BLaER1 treated with 17β-estradiol and CSF1 and Interleukin-3, amounts not matched to agents 10 nM and 100 nM (cell line): ENCODE measurements around the gene SFN.

Source experiments
- H3K27ac ChIP-seq, 11 experiments: shearing (Covaris generic); formaldehyde crosslinking; 2 replicates each; pipeline ENCODE4 v1.8.1; 2022
- H3K27me3 ChIP-seq, 11 experiments: shearing (Covaris generic); formaldehyde crosslinking; 2 replicates each; pipeline ENCODE4 v1.8.1; 2022
- H3K36me3 ChIP-seq, 11 experiments: shearing (Covaris generic); formaldehyde crosslinking; 2 replicates each; pipeline ENCODE4 v1.8.1; 2022
- H3K4me1 ChIP-seq, 10 experiments: shearing (Covaris generic); formaldehyde crosslinking; 2 replicates each; pipeline ENCODE4 v1.8.1; 2022
- H3K4me2 ChIP-seq, 11 experiments: shearing (Covaris generic); formaldehyde crosslinking; 2 replicates each; pipeline ENCODE4 v1.8.1; 2022
- H3K4me3 ChIP-seq, 10 experiments: shearing (Covaris generic); formaldehyde crosslinking; 2 replicates each; pipeline ENCODE4 v1.8.1; 2022
- H3K9ac ChIP-seq, 11 experiments: shearing (Covaris generic); formaldehyde crosslinking; 2 replicates each; pipeline ENCODE4 v1.8.1; 2022
- H3K9me3 ChIP-seq, 11 experiments: shearing (Covaris generic); formaldehyde crosslinking; replicated peaks in 1 of 11; 2 replicates each; pipeline ENCODE4 v1.8.1; 2022
- H4K20me1 ChIP-seq, 11 experiments: shearing (Covaris generic); formaldehyde crosslinking; 2 replicates each; pipeline ENCODE4 v1.8.1; 2022
- Cebpa-rat ChIP-seq, 11 experiments: shearing (Covaris generic); IDR thresholded peaks; 2 replicates each; pipeline ENCODE4 v1.8.1; 2022

Gene SFN

DNA sequence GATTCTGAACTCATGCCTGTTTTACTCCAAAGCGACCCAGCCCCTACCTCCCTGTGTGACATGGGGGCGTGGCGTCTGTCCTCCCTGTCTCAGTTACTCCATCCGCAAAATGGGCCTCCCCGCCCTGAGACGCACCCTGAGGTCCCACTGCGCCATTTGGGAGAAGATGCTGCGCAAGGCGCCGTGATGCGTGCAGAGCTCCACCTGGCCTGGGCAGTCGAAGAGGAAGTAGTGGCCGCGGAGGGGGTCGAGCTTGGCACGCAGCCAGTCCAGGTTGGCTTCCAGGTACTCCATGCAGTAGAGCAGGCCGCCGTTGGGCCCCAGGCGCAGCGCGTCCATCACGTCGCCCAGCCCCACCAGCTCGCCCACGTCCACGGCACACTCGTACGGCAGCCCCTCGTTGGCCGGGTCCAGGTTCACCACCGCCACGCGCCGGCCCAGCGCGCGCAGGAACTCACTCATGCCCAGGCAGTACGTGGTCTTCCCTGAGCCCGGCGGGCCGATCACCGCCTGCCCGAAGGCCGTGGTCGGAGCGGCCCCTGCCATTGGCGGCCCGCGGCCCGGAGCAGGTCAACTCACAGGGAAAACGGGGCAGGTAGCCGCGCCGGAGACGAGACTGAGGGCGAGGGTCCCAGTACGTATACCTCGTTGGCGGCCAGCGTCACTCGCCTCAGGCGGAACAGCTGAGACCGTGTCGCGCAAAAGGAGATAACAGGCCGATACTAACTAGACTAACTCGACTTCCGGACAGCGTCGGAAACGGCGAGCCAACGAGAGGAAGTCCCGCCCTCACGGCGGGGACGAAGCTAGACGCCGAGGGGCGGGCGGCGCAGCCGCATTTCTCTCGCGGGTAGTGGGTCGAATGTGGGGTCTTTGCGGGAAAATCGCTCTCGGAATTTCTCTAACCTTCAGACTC is 26.9 kb downstream of the SFN start, which contains the start of gene GPN2:
GPN2 (minus strand) TSS at position 733 of the 916 bp plus-strand sequence; CDS start at position 546, 187 bp downstream.
- peak within 1 kb of the TSS; percentile 86 to 98 (median 95) for H3K4me2 ChIP-seq
- H3K4me1 ChIP-seq, result peaks cover 14 to 25% (median 23%) of the 10 kb centered on the region in 10 experiments
- peaks cover 67 to 87% (median 78%) of the 10 kb centered on the region in 11 experiments for H3K36me3 ChIP-seq
- peak within 1 kb of the TSS; percentile 88 to 97 (median 92) for H3K9ac ChIP-seq
- peak within 1 kb of the TSS; percentile 81 to 93 (median 87) for H3K27ac ChIP-seq
- peaks cover 12 to 57% (median 40%) of the 10 kb centered on the region in 11 experiments; a peak in 16 of 22 replicates for H4K20me1 ChIP-seq
- H3K9me3 ChIP-seq, result no peaks in the 10 kb centered on the region
- no peaks in the 10 kb centered on the region for H3K27me3 ChIP-seq
- H3K4me3 ChIP-seq, result peak within 1 kb of the TSS; percentile 81 to 99 (median 90)
- TF ChIP-seq Cebpa-rat (IDR thresholded peaks at IDR 0.05), result no peak

DNA sequence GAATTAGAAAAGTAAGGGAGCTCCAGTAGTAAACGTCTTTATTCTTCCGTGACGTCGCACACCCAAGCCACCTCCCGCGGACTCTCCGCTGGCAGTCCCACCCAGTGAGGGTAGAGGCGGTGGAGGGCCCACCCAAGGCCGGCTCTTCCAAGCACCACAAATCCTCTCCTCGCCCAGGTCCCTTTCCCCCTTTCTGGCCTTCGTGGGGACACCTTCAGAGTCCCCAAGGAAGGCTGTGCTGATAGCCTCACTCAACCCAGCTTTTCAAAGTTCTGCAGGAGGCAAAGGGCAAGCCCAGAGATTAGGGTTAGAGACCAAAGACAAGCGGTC is 27.5 kb downstream of the SFN start:
- TF ChIP-seq Cebpa-rat (IDR thresholded peaks at IDR 0.05), result no peak
- H3K36me3 ChIP-seq, result peaks cover 67 to 87% (median 78%) of the 10 kb centered on the region in 11 experiments
- H3K9ac ChIP-seq, result peak overlapping the region; percentile 88 to 97 (median 92)
- H3K27me3 ChIP-seq, result no peaks in the 10 kb centered on the region
- peak overlapping the region; percentile 81 to 93 (median 87) for H3K27ac ChIP-seq
- H3K4me3 ChIP-seq, result peak overlapping the region; percentile 81 to 99 (median 90)
- peaks cover 12 to 56% (median 38%) of the 10 kb centered on the region in 11 experiments; a peak in 16 of 22 replicates for H4K20me1 ChIP-seq
- peak overlapping the region; percentile 86 to 98 (median 95) for H3K4me2 ChIP-seq
- H3K4me1 ChIP-seq, result peaks cover 14 to 28% (median 24%) of the 10 kb centered on the region in 10 experiments
- H3K9me3 ChIP-seq, result no peaks in the 10 kb centered on the region

GRCh38 chr1:26894263-26894662 is 31.3 kb downstream of the SFN start:
- Histone ChIP-seq H3K4me2 (no peak overlapping the region), H3K4me3 (no peak overlapping the region), H3K27ac (no peak overlapping the region), H3K4me1 (peaks cover 11 to 49% (median 27%) of the 10 kb centered on the region in 10 experiments), H3K36me3 (peaks cover 65 to 85% (median 77%) of the 10 kb centered on the region in 11 experiments), H3K27me3 (no peaks in the 10 kb centered on the region), H4K20me1 (peaks cover 0 to 47% (median 15%) of the 10 kb centered on the region in 11 experiments; a peak in 15 of 22 replicates), H3K9me3 (no peaks in the 10 kb centered on the region), H3K9ac (0 out of 22 replicates have a peak overlapping the region, but pooled peaks of 2 of the 11 experiments have one; percentile 12 to 14)
- TF ChIP-seq Cebpa-rat (IDR thresholded peaks at IDR 0.05), result no peak

DNA sequence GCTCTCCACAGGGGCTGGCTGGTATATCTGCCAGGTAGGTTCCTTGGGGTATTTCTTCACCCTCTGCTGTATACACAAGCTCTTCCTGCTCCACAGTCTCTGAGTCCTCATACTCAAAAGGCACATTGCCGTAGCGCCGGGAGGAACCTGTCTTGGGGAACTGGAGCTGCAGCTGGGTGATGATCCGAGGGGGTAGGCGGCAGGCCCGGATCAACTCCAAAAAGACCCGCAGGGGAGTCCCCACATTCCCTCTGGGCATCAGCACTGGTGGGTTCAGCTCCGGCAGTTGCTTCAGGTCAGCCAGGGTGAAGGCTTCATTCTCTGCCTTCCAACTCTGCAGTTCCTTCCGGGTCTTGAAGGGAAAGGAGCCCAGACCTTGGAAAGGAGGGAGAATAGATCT is 34.4 kb downstream of the SFN start:
- Histone ChIP-seq H3K36me3 (peaks cover 59 to 68% (median 65%) of the 10 kb centered on the region in 11 experiments), H3K4me2 (peak overlapping the region in 1 of 11 experiments; percentile 96; a peak in 2 of 22 replicates), H3K4me3 (no peak overlapping the region), H3K27ac (no peak overlapping the region), H3K9me3 (no peaks in the 10 kb centered on the region), H3K9ac (peak overlapping the region in 4 of 11 experiments; percentile 31 to 98 (median 65); a peak in 4 of 22 replicates), H3K4me1 (peaks cover 20 to 49% (median 27%) of the 10 kb centered on the region in 10 experiments), H4K20me1 (peaks cover 0 to 46% (median 12%) of the 10 kb centered on the region in 11 experiments; a peak in 11 of 22 replicates), H3K27me3 (no peaks in the 10 kb centered on the region)
- TF ChIP-seq Cebpa-rat (IDR thresholded peaks at IDR 0.05), result no peak

GRCh38 chr1:26900001-26900814 is 37.3 kb downstream of the SFN start, which contains the start of gene GPATCH3:
GPATCH3 (minus strand) TSS chr1:26900467; CDS start chr1:26900442, 25 bp downstream.
- peaks cover 0 to 35% (median 4%) of the 10 kb centered on the region in 11 experiments; a peak in 11 of 22 replicates for H4K20me1 ChIP-seq
- H3K4me3 ChIP-seq, result peak within 1 kb of the TSS; percentile 81 to 99 (median 91)
- peaks cover 20 to 44% (median 27%) of the 10 kb centered on the region in 10 experiments for H3K4me1 ChIP-seq
- peak within 1 kb of the TSS; percentile 84 to 97 (median 94) for H3K4me2 ChIP-seq
- peak within 1 kb of the TSS; percentile 90 to 98 (median 95) for H3K9ac ChIP-seq
- peaks cover 31 to 40% (median 36%) of the 10 kb centered on the region in 11 experiments for H3K36me3 ChIP-seq
- H3K27me3 ChIP-seq, result no peaks in the 10 kb centered on the region
- TF ChIP-seq Cebpa-rat (IDR thresholded peaks at IDR 0.05), result peak in 2 of 11 experiments; percentile 21 to 64; a peak in 2 of 22 replicates
- H3K9me3 ChIP-seq, result no peaks in the 10 kb centered on the region
- H3K27ac ChIP-seq, result peak within 1 kb of the TSS; percentile 86 to 97 (median 91)

DNA sequence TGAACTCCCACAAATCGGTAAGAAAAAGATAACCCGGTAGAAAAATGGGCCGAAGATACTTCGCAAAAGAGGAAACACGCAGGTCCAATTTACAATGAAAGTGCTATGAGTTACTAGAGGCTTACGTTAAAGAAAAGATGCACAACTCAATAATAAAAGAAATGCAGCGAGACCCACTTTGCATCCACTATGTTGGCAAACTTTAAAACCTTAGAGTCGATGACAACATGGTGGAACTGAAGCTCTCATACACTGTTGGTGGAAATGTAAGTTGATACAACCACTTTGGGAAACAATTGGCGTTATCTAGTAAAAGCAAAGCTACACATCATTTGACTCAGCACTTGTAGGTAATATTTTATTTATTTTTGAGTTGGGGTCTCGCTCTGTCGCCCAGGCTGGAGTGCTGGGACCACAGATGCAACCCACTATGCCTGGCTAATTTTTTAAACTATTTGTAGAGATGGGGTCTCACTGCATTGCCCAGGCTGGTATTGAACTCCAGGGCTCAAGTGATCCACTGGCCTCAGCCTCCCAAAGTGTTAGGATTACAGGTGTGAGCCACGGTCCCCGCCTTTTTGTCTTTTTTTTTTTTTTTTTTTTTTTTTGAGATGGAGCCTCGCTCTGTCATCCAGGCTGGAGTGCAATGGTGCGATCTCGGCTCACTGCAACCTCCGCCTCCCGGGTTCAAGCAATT is 38.0 kb downstream of the SFN start:
- Histone ChIP-seq H3K9me3 (no peaks in the 10 kb centered on the region), H3K4me2 (peak overlapping the region; percentile 84 to 97 (median 94)), H4K20me1 (peaks cover 0 to 31% (median 4%) of the 10 kb centered on the region in 11 experiments; a peak in 10 of 22 replicates), H3K27ac (peak overlapping the region; percentile 86 to 97 (median 91)), H3K27me3 (no peaks in the 10 kb centered on the region), H3K9ac (peak overlapping the region; percentile 90 to 98 (median 95)), H3K4me3 (peak overlapping the region; percentile 81 to 99 (median 91)), H3K36me3 (peaks cover 23 to 32% (median 29%) of the 10 kb centered on the region in 11 experiments), H3K4me1 (peaks cover 20 to 37% (median 25%) of the 10 kb centered on the region in 10 experiments)
- no peak for TF ChIP-seq Cebpa-rat (IDR thresholded peaks at IDR 0.05)

GRCh38 chr1:26907071-26907917 is 44.3 kb downstream of the SFN start:
- H4K20me1 ChIP-seq, result no peaks in the 10 kb centered on the region
- no peak overlapping the region for H3K9ac ChIP-seq
- no peak overlapping the region for H3K27ac ChIP-seq
- H3K36me3 ChIP-seq, result no peaks in the 10 kb centered on the region
- H3K27me3 ChIP-seq, result no peaks in the 10 kb centered on the region
- H3K4me1 ChIP-seq, result peaks cover 0 to 4% (median 0%) of the 10 kb centered on the region in 10 experiments; a peak in 2 of 20 replicates
- no peak for TF ChIP-seq Cebpa-rat (IDR thresholded peaks at IDR 0.05)
- no peak overlapping the region for H3K4me3 ChIP-seq
- H3K4me2 ChIP-seq, result peak overlapping the region in 2 of 11 experiments; percentile 15 to 23; a peak in 2 of 22 replicates
- no peaks in the 10 kb centered on the region for H3K9me3 ChIP-seq
